ENCODE measurements around the gene DCTN2.
"Not testable (repeated sequence)": the region's sequence is repeated elsewhere in the genome, so short reads cannot be mapped to it uniquely, and the experiment has no call there.

DCTN2 gene

DNA sequence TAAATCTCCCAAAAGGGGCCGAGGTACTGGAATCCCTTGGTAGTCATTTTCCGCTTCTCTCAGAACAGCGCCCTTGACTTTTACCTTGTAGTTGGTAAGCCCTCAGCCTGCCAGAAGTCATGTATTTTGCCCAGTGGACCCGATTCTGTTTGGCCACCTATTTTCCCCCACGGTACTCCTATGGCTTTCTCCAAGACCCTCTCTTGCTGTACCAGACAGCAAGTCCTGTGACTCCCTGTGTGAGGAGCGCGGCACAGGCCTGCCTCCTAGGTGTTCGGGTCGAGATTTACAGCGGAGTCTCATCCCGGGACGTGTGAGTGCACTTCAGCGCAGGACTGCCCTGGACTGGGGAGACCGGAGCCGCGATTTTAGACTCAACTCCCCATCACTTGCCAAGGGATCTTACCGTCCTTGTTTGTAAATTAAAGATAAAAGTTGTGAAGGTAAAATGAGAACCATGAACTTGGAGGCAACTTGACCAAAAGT lies 25.4 kb downstream of the DCTN2 start:
- no peaks in the 10 kb centered on the region for H3K9me3 Mint-ChIP-seq
- H3K36me3 Mint-ChIP-seq (ENCODE audit: low read depth): peaks cover 37% of the 10 kb centered on the region
- H3K27me3 Mint-ChIP-seq: peaks cover 2% of the 10 kb centered on the region
- H3K4me1 Mint-ChIP-seq: peaks cover 59% of the 10 kb centered on the region
- ATAC-seq: no peak
- DNase-seq: peak; percentile 39
- H3K4me3 Mint-ChIP-seq: peak overlapping the region; percentile 95
- H3K27ac Mint-ChIP-seq: peak overlapping the region; percentile 98

- H3K4me3 Mint-ChIP-seq: peak within 1 kb of the TSS; percentile 95
- H3K27ac Mint-ChIP-seq: peak within 1 kb of the TSS; percentile 98
- peaks cover 2% of the 10 kb centered on the region for H3K27me3 Mint-ChIP-seq
- H3K36me3 Mint-ChIP-seq (ENCODE audit: low read depth): peaks cover 50% of the 10 kb centered on the region
- peak; percentile 75 for ATAC-seq
- peaks cover 61% of the 10 kb centered on the region for H3K4me1 Mint-ChIP-seq
- H3K9me3 Mint-ChIP-seq: no peaks in the 10 kb centered on the region
- peak; percentile 100 for DNase-seq
Measured at GRCh38 chr12:57520053-57520818, 26.8 kb downstream of the DCTN2 start, which contains the start of gene DDIT3. TSS of gene DDIT3 (minus strand) at chr12:57520514. CDS start at chr12:57517406, 3,108 bp downstream.

- no peak for ATAC-seq
- peaks cover 53% of the 10 kb centered on the region for H3K36me3 Mint-ChIP-seq (ENCODE audit: low read depth)
- no peaks in the 10 kb centered on the region for H3K9me3 Mint-ChIP-seq
- peaks cover 2% of the 10 kb centered on the region for H3K27me3 Mint-ChIP-seq
- H3K4me1 Mint-ChIP-seq: peaks cover 58% of the 10 kb centered on the region
- H3K4me3 Mint-ChIP-seq: peak overlapping the region; percentile 95
- peak; percentile 37 for DNase-seq
- H3K27ac Mint-ChIP-seq: peak overlapping the region; percentile 98
Measured at GRCh38 chr12:57519796-57520052, 27.3 kb downstream of the DCTN2 start.

DNA sequence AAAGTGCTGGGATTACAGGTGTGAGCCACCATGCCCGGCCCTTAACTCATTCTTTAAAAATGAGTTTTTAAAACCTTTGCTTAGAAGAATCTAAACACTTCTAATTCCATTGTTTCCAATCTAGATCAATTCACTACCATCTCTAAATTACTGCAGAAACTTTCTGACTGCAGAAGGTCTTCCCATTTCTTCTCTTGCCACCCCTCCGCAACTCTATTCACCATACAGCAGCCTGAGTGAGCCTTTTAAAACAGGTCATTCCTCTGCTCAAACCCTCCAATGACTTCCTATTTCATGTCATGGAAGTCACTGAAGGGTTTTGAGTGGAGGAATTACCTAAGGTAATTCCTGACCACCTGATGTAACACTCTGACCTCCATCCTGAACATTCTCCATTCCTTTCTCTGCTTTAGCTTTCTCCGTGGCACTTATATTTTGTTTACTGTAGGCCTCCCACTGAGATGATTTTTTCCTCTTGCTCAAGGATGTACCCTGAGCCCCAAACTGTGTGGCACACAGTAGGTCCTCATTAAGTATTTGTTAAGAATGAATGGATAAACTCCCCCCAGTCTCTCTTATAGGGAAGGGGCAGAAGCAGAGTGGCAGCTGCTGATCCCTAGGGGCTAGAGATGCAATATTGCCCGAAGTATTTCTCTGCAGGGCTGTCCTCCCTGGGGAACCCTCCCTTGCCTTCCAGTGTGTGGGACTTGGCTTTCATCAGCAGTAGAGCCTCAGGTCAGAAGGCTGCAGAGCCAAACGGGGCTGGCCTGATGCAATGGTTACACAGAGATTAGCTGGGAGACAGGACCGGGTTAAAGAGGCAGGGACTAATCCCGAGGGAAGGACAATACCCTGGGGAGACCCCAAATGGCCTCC lies 27.8 kb downstream of the DCTN2 start:
- H3K4me3 Mint-ChIP-seq: peak overlapping the region; percentile 95
- ATAC-seq (no peak), DNase-seq (no peak)
- H3K9me3 Mint-ChIP-seq: no peaks in the 10 kb centered on the region
- H3K36me3 Mint-ChIP-seq (ENCODE audit: low read depth): peaks cover 59% of the 10 kb centered on the region
- H3K27me3 Mint-ChIP-seq: peaks cover 2% of the 10 kb centered on the region
- H3K27ac Mint-ChIP-seq: peak overlapping the region; percentile 98
- H3K4me1 Mint-ChIP-seq: peaks cover 52% of the 10 kb centered on the region

DNA sequence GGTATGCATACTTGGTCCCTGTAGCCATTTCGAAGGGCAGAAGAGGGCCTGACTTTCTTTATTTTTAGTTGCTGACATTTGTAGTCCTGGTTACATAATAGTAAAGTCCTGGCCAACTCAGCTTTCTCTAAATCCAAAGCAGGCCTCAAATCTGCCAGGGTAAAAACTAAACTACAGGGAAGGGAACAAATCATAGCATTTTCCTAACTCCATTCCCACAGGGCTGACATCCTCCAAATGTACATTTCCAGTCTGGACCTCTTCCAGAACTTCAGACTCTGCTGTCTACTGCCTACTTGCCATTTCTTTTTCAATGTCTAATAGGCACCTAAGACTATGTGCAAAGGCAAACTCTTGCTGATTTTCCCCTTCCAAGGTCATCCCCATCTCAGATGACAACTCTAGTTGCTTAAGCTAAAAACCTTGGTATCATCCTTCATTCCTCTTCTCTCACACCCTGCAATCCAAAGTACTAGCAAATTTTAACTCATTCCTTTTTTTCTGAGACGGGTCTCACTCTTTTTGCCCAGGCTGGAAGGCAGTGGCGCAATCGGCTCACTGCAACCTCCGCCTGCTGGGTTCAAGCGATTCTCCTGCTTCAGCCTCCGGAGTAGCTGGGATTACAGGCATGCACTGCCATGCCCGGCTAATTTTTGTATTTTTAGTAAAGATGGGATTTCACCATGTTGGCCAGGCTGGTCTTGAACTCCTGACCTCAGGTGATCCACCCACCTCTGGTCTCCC lies 28.6 kb downstream of the DCTN2 start:
- peaks cover 64% of the 10 kb centered on the region for H3K36me3 Mint-ChIP-seq (ENCODE audit: low read depth)
- ATAC-seq (no peak), DNase-seq (no peak)
- H3K9me3 Mint-ChIP-seq: no peaks in the 10 kb centered on the region
- H3K4me1 Mint-ChIP-seq: peaks cover 44% of the 10 kb centered on the region
- H3K27ac Mint-ChIP-seq: peak overlapping the region; percentile 98
- H3K27me3 Mint-ChIP-seq: peaks cover 2% of the 10 kb centered on the region
- H3K4me3 Mint-ChIP-seq: peak overlapping the region; percentile 95

- ATAC-seq, H3K9me3 Mint-ChIP-seq: not testable (repeated sequence)
Measured at GRCh38 chr12:57517718-57518117, 29.3 kb downstream of the DCTN2 start.

DNA sequence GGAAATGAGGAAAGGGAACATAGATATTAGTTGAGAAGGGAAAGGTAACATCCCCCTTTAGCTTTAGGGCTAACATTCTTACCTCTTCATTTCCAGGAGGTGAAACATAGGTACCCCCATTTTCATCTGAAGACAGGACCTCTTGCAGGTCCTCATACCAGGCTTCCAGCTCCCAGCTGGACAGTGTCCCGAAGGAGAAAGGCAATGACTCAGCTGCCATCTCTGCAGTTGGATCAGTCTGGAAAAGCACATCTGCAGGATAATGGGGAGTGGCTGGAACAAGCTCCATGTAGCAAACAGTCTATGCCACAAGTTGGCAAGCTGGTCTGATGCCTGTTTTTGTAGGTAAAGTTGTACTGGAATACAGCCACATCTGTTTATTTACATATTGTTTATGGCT lies 29.8 kb downstream of the DCTN2 start:
- Mint-ChIP-seq H3K9me3 (no peaks in the 10 kb centered on the region), H3K27me3 (peaks cover 2% of the 10 kb centered on the region), H3K27ac (peak overlapping the region; percentile 49), H3K4me3 (peak overlapping the region; percentile 95), H3K36me3 (ENCODE audit: low read depth) (peaks cover 75% of the 10 kb centered on the region), H3K4me1 (peaks cover 40% of the 10 kb centered on the region)
- ATAC-seq: no peak
- DNase-seq: no peak

More at GRCh38 chr12:57517718-57518117, 29.3 kb downstream of the DCTN2 start:
- H3K4me3 Mint-ChIP-seq: peak overlapping the region; percentile 95
- H3K27ac Mint-ChIP-seq: peak overlapping the region; percentile 98
- DNase-seq, H3K27me3 Mint-ChIP-seq: not testable (repeated sequence)
- H3K36me3 Mint-ChIP-seq (ENCODE audit: low read depth): peaks cover 70% of the 10 kb centered on the region
- peaks cover 42% of the 10 kb centered on the region for H3K4me1 Mint-ChIP-seq

DNA sequence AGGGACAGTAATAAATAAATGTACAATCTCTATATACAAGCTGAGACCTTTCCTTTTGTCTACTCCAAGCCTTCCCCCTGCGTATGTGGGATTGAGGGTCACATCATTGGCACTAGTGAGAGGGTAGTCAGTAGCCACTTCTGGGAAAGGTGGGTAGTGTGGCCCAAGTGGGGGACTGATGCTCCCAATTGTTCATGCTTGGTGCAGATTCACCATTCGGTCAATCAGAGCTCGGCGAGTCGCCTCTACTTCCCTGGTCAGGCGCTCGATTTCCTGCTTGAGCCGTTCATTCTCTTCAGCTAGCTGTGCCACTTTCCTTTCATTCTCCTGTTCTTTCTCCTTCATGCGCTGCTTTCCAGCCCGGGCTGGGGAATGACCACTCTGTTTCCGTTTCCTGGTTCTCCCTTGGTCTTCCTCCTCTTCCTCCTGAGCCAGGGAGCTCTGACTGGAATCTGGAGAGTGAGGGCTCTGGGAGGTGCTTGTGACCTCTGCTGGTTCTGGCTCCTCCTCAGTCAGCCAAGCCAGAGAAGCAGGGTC lies 30.3 kb downstream of the DCTN2 start:
- ATAC-seq: no peak
- H3K4me1 Mint-ChIP-seq: peaks cover 35% of the 10 kb centered on the region
- H3K4me3 Mint-ChIP-seq: no peak overlapping the region
- no peaks in the 10 kb centered on the region for H3K27me3 Mint-ChIP-seq
- DNase-seq: no peak
- peak overlapping the region; percentile 49 for H3K27ac Mint-ChIP-seq
- peaks cover 80% of the 10 kb centered on the region for H3K36me3 Mint-ChIP-seq (ENCODE audit: low read depth)
- H3K9me3 Mint-ChIP-seq: no peaks in the 10 kb centered on the region

- ATAC-seq: no peak
- Mint-ChIP-seq H3K27ac (peak overlapping the region; percentile 65), H3K36me3 (ENCODE audit: low read depth) (peaks cover 86% of the 10 kb centered on the region)
Measured at GRCh38 chr12:57515934-57516541, 31.0 kb downstream of the DCTN2 start.

GRCh38 chr12:57515408-57515933 lies 31.5 kb downstream of the DCTN2 start:
- Mint-ChIP-seq H3K27me3 (no peaks in the 10 kb centered on the region), H3K9me3 (no peaks in the 10 kb centered on the region), H3K27ac (peak overlapping the region; percentile 12), H3K4me3 (no peak overlapping the region), H3K36me3 (ENCODE audit: low read depth) (peaks cover 88% of the 10 kb centered on the region), H3K4me1 (peaks cover 26% of the 10 kb centered on the region)
- DNase-seq (no peak), ATAC-seq (no peak)

More at GRCh38 chr12:57515934-57516541, 31.0 kb downstream of the DCTN2 start:
- Mint-ChIP-seq H3K4me3 (no peak overlapping the region), H3K9me3 (no peaks in the 10 kb centered on the region), H3K27me3 (no peaks in the 10 kb centered on the region), H3K4me1 (peaks cover 29% of the 10 kb centered on the region)
- DNase-seq: no peak

DNA sequence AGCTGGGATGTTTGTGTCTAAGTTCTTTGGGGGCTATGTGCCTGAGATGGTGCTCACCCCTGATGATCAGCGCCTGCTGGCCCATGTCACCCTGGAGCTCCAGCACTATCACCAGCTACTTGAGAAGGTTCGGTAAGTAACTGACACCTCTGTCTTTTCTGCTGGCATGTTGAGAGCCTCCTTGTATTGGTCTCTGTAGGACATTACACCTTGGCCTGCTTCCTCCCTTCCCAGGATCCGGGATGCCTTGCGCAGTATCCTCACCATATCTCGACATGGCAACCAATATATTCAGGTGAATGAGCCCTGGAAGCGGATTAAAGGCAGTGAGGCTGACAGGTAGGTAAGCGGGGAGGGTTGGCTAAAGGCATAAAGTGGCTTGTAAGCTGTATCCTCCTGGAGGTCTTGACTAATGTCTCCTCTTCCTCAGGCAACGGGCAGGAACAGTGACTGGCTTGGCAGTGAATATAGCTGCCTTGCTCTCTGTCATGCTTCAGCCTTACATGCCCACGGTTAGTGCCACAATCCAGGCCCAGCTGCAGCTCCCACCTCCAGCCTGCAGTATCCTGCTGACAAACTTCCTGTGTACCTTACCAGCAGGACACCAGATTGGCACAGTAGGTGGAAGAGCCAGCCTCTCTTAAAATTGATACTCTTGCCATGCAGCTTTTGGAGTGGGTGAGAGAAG lies 32.1 kb downstream of the DCTN2 start:
- ATAC-seq: no peak
- H3K4me1 Mint-ChIP-seq: peaks cover 22% of the 10 kb centered on the region
- peak overlapping the region; percentile 39 for H3K27ac Mint-ChIP-seq
- no peaks in the 10 kb centered on the region for H3K9me3 Mint-ChIP-seq
- no peak overlapping the region for H3K4me3 Mint-ChIP-seq
- H3K36me3 Mint-ChIP-seq (ENCODE audit: low read depth): peaks cover 83% of the 10 kb centered on the region
- DNase-seq: no peak
- H3K27me3 Mint-ChIP-seq: no peaks in the 10 kb centered on the region

DNA sequence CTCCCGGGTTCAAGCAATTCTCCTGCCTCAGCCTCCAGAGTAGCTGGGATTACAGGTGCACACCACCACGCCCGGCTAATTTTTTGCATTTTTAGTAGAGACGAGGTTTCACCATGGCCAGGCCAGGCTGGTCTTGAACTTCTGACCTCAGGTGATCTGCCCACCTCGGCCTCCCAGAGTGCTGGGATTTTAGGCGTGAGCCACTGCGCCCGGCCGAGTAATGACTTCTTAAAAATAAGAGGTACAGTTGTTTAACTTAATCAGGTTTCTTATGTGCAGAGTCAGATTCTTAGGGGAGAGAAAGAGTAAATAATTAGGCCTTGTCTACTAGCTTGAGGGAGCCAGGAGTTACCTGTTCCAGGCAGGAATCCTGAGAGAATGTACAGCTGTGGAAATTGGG lies 32.7 kb downstream of the DCTN2 start:
- not testable (repeated sequence) for ATAC-seq, DNase-seq, H3K27me3 Mint-ChIP-seq, H3K9me3 Mint-ChIP-seq, H3K4me3 Mint-ChIP-seq
- H3K4me1 Mint-ChIP-seq: peaks cover 21% of the 10 kb centered on the region
- peaks cover 81% of the 10 kb centered on the region for H3K36me3 Mint-ChIP-seq (ENCODE audit: low read depth)
- H3K27ac Mint-ChIP-seq: peak overlapping the region; percentile 39

DNA sequence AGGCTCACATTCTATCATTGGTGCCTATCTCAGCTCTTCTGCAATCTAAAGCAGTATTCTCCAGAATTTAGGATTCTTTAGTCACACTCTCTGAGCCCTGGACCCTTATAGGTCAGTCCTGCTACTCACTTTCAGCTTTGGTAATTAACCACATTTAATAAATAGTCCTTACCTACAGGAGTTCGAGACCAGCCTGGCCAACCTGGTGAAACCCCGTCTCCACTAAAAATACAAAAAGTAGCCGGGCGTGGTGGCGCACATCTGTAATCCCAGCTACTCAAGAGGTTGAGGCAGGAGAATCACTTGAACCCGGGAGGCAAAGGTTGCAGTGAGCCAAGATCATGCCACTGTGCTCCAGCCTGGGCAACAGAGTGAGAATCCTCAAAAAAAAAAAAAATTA lies 33.3 kb downstream of the DCTN2 start:
- not testable (repeated sequence) for DNase-seq, H3K27me3 Mint-ChIP-seq, H3K27ac Mint-ChIP-seq, H3K9me3 Mint-ChIP-seq, ATAC-seq, H3K4me3 Mint-ChIP-seq
- Mint-ChIP-seq H3K36me3 (ENCODE audit: low read depth) (peaks cover 79% of the 10 kb centered on the region), H3K4me1 (peaks cover 15% of the 10 kb centered on the region)

Measured in activated naive CD8-positive, alpha-beta T cell treated with anti-CD3 and anti-CD28 coated beads, Interleukin-2, amount 50 U/mL, for 24 hours (primary cell).